ENCODE measurements around the gene HNF4A. TPM values are rescaled to one million over a fixed set of nuclear protein-coding genes. Genes with fewer than 3 reads are reported as not detected.

Gene HNF4A
- total RNA-seq, 1 donor from 2014 or later = not detected

GRCh38 chr20:44357555-44358125 lies 2.1 kb downstream of the HNF4A start:
- H3K4me1 Mint-ChIP-seq = no peaks in the 10 kb centered on the region

GRCh38 chr20:44358776-44359175 lies 3.3 kb downstream of the HNF4A start:
- no peak for DNase-seq
- no peak overlapping the region for H3K27ac Mint-ChIP-seq
- H3K4me1 Mint-ChIP-seq = no peaks in the 10 kb centered on the region
- H3K36me3 Mint-ChIP-seq (ENCODE audit: low read depth) = no peaks in the 10 kb centered on the region
- H3K27me3 Mint-ChIP-seq = peaks cover 14% of the 10 kb centered on the region
- no peak overlapping the region for H3K4me3 Mint-ChIP-seq
- H3K9me3 Mint-ChIP-seq = no peaks in the 10 kb centered on the region
- intact Hi-C loops (cut with micrococcal nuclease) = no loop called here

More at GRCh38 chr20:44357555-44358125, 2.1 kb downstream of the HNF4A start:
- Mint-ChIP-seq H3K9me3 (no peaks in the 10 kb centered on the region), H3K27ac (no peak overlapping the region), H3K36me3 (ENCODE audit: low read depth) (no peaks in the 10 kb centered on the region), H3K27me3 (peaks cover 14% of the 10 kb centered on the region), H3K4me3 (no peak overlapping the region)
- intact Hi-C loops (cut with micrococcal nuclease) = no loop called here
- no peak for DNase-seq

- Mint-ChIP-seq H3K27me3 (peaks cover 14% of the 10 kb centered on the region), H3K36me3 (ENCODE audit: low read depth) (no peaks in the 10 kb centered on the region), H3K27ac (no peak overlapping the region), H3K4me1 (no peaks in the 10 kb centered on the region), H3K9me3 (no peaks in the 10 kb centered on the region), H3K4me3 (no peak overlapping the region)
- intact Hi-C loops (cut with micrococcal nuclease) = no loop called here
- DNase-seq = no peak
These were observed 4.7 kb downstream of the HNF4A start for GRCh38 chr20:44360221-44360620.

GRCh38 chr20:44361021-44361420 lies 5.5 kb downstream of the HNF4A start:
- H3K9me3 Mint-ChIP-seq = no peaks in the 10 kb centered on the region
- H3K4me1 Mint-ChIP-seq = no peaks in the 10 kb centered on the region
- no peak overlapping the region for H3K27ac Mint-ChIP-seq
- H3K36me3 Mint-ChIP-seq (ENCODE audit: low read depth) = no peaks in the 10 kb centered on the region
- intact Hi-C loops (cut with micrococcal nuclease) = no loop called here
- no peak overlapping the region for H3K4me3 Mint-ChIP-seq
- peaks cover 14% of the 10 kb centered on the region for H3K27me3 Mint-ChIP-seq
- no peak for DNase-seq

GRCh38 chr20:44362466-44362940 lies 7.0 kb downstream of the HNF4A start:
- Mint-ChIP-seq H3K9me3 (no peaks in the 10 kb centered on the region), H3K4me3 (no peak overlapping the region), H3K36me3 (ENCODE audit: low read depth) (no peaks in the 10 kb centered on the region), H3K27me3 (peaks cover 14% of the 10 kb centered on the region), H3K27ac (no peak overlapping the region), H3K4me1 (no peaks in the 10 kb centered on the region)
- DNase-seq = no peak
- intact Hi-C loops (cut with micrococcal nuclease) = no loop called here

GRCh38 chr20:44364068-44364467 lies 8.6 kb downstream of the HNF4A start:
- H3K36me3 Mint-ChIP-seq (ENCODE audit: low read depth) = no peaks in the 10 kb centered on the region
- intact Hi-C loops (cut with micrococcal nuclease) = no loop called here
- H3K9me3 Mint-ChIP-seq = no peaks in the 10 kb centered on the region
- H3K4me1 Mint-ChIP-seq = no peaks in the 10 kb centered on the region
- no peak overlapping the region for H3K27ac Mint-ChIP-seq
- peaks cover 12% of the 10 kb centered on the region for H3K27me3 Mint-ChIP-seq
- H3K4me3 Mint-ChIP-seq = no peak overlapping the region
- no peak for DNase-seq

GRCh38 chr20:44364780-44365179 lies 9.3 kb downstream of the HNF4A start:
- no peaks in the 10 kb centered on the region for H3K36me3 Mint-ChIP-seq (ENCODE audit: low read depth)
- no peaks in the 10 kb centered on the region for H3K9me3 Mint-ChIP-seq
- no peak overlapping the region for H3K4me3 Mint-ChIP-seq
- H3K27ac Mint-ChIP-seq = no peak overlapping the region
- intact Hi-C loops (cut with micrococcal nuclease) = no loop called here
- H3K4me1 Mint-ChIP-seq = no peaks in the 10 kb centered on the region
- DNase-seq = no peak
- H3K27me3 Mint-ChIP-seq = peaks cover 12% of the 10 kb centered on the region

GRCh38 chr20:44367746-44368145 lies 12.2 kb downstream of the HNF4A start:
- Mint-ChIP-seq H3K27me3 (peaks cover 2% of the 10 kb centered on the region), H3K4me1 (no peaks in the 10 kb centered on the region)
- intact Hi-C loops (cut with micrococcal nuclease) = no loop called here

GRCh38 chr20:44370639-44371218 lies 15.2 kb downstream of the HNF4A start:
- no peaks in the 10 kb centered on the region for H3K36me3 Mint-ChIP-seq (ENCODE audit: low read depth)
- intact Hi-C loops (cut with micrococcal nuclease) = no loop called here
- no peak overlapping the region for H3K4me3 Mint-ChIP-seq

More at GRCh38 chr20:44367746-44368145, 12.2 kb downstream of the HNF4A start:
- H3K36me3 Mint-ChIP-seq (ENCODE audit: low read depth) = no peaks in the 10 kb centered on the region
- H3K9me3 Mint-ChIP-seq = no peaks in the 10 kb centered on the region
- no peak overlapping the region for H3K27ac Mint-ChIP-seq
- no peak overlapping the region for H3K4me3 Mint-ChIP-seq
- DNase-seq = no peak

GRCh38 chr20:44382641-44383040 lies 27.1 kb downstream of the HNF4A start:
- H3K9me3 Mint-ChIP-seq = no peaks in the 10 kb centered on the region
- H3K4me1 Mint-ChIP-seq = no peaks in the 10 kb centered on the region
- intact Hi-C loops (cut with micrococcal nuclease) = loop anchor here (5.0 to 10.0 kb wide), 3 partner anchors 92 to 485 kb away; partner anchors contain the start of gene TTPAL
- no peak for DNase-seq
- no peak overlapping the region for H3K4me3 Mint-ChIP-seq
- H3K27me3 Mint-ChIP-seq = peaks cover 8% of the 10 kb centered on the region
- no peaks in the 10 kb centered on the region for H3K36me3 Mint-ChIP-seq (ENCODE audit: low read depth)
- no peak overlapping the region for H3K27ac Mint-ChIP-seq

More at GRCh38 chr20:44370639-44371218, 15.2 kb downstream of the HNF4A start:
- Mint-ChIP-seq H3K27ac (no peak overlapping the region), H3K4me1 (no peaks in the 10 kb centered on the region), H3K9me3 (no peaks in the 10 kb centered on the region), H3K27me3 (peaks cover 11% of the 10 kb centered on the region)
- DNase-seq = no peak

- H3K36me3 Mint-ChIP-seq (ENCODE audit: low read depth) = no peaks in the 10 kb centered on the region
These were observed 29.0 kb downstream of the HNF4A start for GRCh38 chr20:44384423-44385027.

GRCh38 chr20:44388466-44389023 lies 33.0 kb downstream of the HNF4A start:
- H3K9me3 Mint-ChIP-seq = no peaks in the 10 kb centered on the region
- H3K4me1 Mint-ChIP-seq = peaks cover 3% of the 10 kb centered on the region
- H3K4me3 Mint-ChIP-seq = no peak overlapping the region
- peaks cover 6% of the 10 kb centered on the region for H3K27me3 Mint-ChIP-seq
- no peaks in the 10 kb centered on the region for H3K36me3 Mint-ChIP-seq (ENCODE audit: low read depth)
- DNase-seq = peak; percentile 91
- intact Hi-C loops (cut with micrococcal nuclease) = loop anchor here (1.0 to 10.0 kb wide), 5 partner anchors 86 to 344 kb away; partner anchors contain the start of gene TTPAL
- H3K27ac Mint-ChIP-seq = no peak overlapping the region

More at GRCh38 chr20:44384423-44385027, 29.0 kb downstream of the HNF4A start:
- Mint-ChIP-seq H3K4me3 (no peak overlapping the region), H3K4me1 (peaks cover 3% of the 10 kb centered on the region), H3K27ac (no peak overlapping the region), H3K9me3 (no peaks in the 10 kb centered on the region), H3K27me3 (peaks cover 9% of the 10 kb centered on the region)
- DNase-seq = peak; percentile 95
- intact Hi-C loops (cut with micrococcal nuclease) = loop anchor here (1.0 to 10.0 kb wide), 5 partner anchors 90 to 483 kb away; partner anchors contain the start of gene TTPAL

GRCh38 chr20:44389871-44390270 lies 34.4 kb downstream of the HNF4A start:
- no peak for DNase-seq
- Mint-ChIP-seq H3K4me1 (peaks cover 3% of the 10 kb centered on the region), H3K27me3 (peaks cover 6% of the 10 kb centered on the region), H3K9me3 (no peaks in the 10 kb centered on the region), H3K27ac (no peak overlapping the region), H3K4me3 (no peak overlapping the region), H3K36me3 (ENCODE audit: low read depth) (no peaks in the 10 kb centered on the region)
- intact Hi-C loops (cut with micrococcal nuclease) = loop anchor here (2.0 to 10.0 kb wide), 3 partner anchors 85 to 343 kb away; partner anchors contain the start of gene TTPAL

GRCh38 chr20:44390280-44390679 lies 34.8 kb downstream of the HNF4A start:
- no peak overlapping the region for H3K4me3 Mint-ChIP-seq
- H3K4me1 Mint-ChIP-seq = peaks cover 3% of the 10 kb centered on the region
- no peak for DNase-seq
- intact Hi-C loops (cut with micrococcal nuclease) = no loop called here
- peaks cover 6% of the 10 kb centered on the region for H3K27me3 Mint-ChIP-seq
- no peaks in the 10 kb centered on the region for H3K36me3 Mint-ChIP-seq (ENCODE audit: low read depth)
- H3K9me3 Mint-ChIP-seq = no peaks in the 10 kb centered on the region
- H3K27ac Mint-ChIP-seq = no peak overlapping the region

Measured in activated CD4-positive, alpha-beta T cell treated with anti-CD3 and anti-CD28 coated beads, Interleukin-2, amount 10 ng/mL, durations not matched to agents 24 days and 14 days (primary cell).